ENCODE results near the gene MAN1B1. TPM values are rescaled to one million over a fixed set of nuclear protein-coding genes. Genes with fewer than 3 reads are reported as not detected.

The MAN1B1 gene
- total RNA-seq, 3 donors from 2014 or later (not counting 1 experiment from before 2014, with no cell fraction given): 75.1 to 99.4 (median 80.4) TPM

- 97% methylated on average over 17 of the region's 17 CpGs for WGBS (ENCODE audit: insufficient coverage)
- H3K4me3 ChIP-seq (ENCODE audit: low read length): no peak overlapping the region
- H3K27me3 Mint-ChIP-seq (ENCODE audit: low read depth in 2 of 2): no peaks in the 10 kb centered on the region
- H3K36me3 Mint-ChIP-seq: no peaks in the 10 kb centered on the region
- H3K4me1 ChIP-seq (ENCODE audit: control insufficient read depth, insufficient read depth, low read length): peaks cover 29% of the 10 kb centered on the region
- H3K4me3 Mint-ChIP-seq: peak overlapping the region; percentile 37
- intact Hi-C loops (cut with micrococcal nuclease): no loop called here
- no peaks in the 10 kb centered on the region for H3K9me3 ChIP-seq (ENCODE audit: control insufficient read depth, insufficient read depth, low read length)
- ATAC-seq (no peak), DNase-seq (no peak)
- peaks cover 8 to 29% of the 10 kb centered on the region in 2 donors for H3K4me1 Mint-ChIP-seq
- H3K27me3 ChIP-seq (ENCODE audit: control insufficient read depth, insufficient read depth, low read length): no peaks in the 10 kb centered on the region
- H3K36me3 ChIP-seq (ENCODE audit: control insufficient read depth, insufficient read depth, low read length): no peaks in the 10 kb centered on the region
- H3K27ac ChIP-seq (ENCODE audit: low read length): no peak overlapping the region
- TF ChIP-seq CTCF (IDR thresholded peaks at IDR 0.05): no peak
- H3K27ac Mint-ChIP-seq: no peak overlapping the region
- no peaks in the 10 kb centered on the region for H3K9me3 Mint-ChIP-seq
These were observed 18.0 kb upstream of the MAN1B1 start for GRCh38 chr9:137068539-137069507.

GRCh38 chr9:137069508-137070091 is 17.2 kb upstream of the MAN1B1 start:
- intact Hi-C loops (cut with micrococcal nuclease): no loop called here
- H3K36me3 Mint-ChIP-seq: no peaks in the 10 kb centered on the region
- H3K4me1 Mint-ChIP-seq: peaks cover 4 to 26% of the 10 kb centered on the region in 2 donors
- H3K4me3 ChIP-seq (ENCODE audit: low read length): no peak overlapping the region
- H3K27me3 Mint-ChIP-seq (ENCODE audit: low read depth in 2 of 2): no peaks in the 10 kb centered on the region
- H3K9me3 ChIP-seq (ENCODE audit: control insufficient read depth, insufficient read depth, low read length): no peaks in the 10 kb centered on the region
- 6% methylated on average over 52 of the region's 52 CpGs for WGBS (ENCODE audit: insufficient coverage)
- peaks cover 25% of the 10 kb centered on the region for H3K4me1 ChIP-seq (ENCODE audit: control insufficient read depth, insufficient read depth, low read length)
- H3K4me3 Mint-ChIP-seq: peak overlapping the region; percentile 37
- H3K9me3 Mint-ChIP-seq: no peaks in the 10 kb centered on the region
- ATAC-seq (no peak), DNase-seq (no peak)
- no peak overlapping the region for H3K27ac Mint-ChIP-seq
- no peak overlapping the region for H3K27ac ChIP-seq (ENCODE audit: low read length)
- H3K27me3 ChIP-seq (ENCODE audit: control insufficient read depth, insufficient read depth, low read length): no peaks in the 10 kb centered on the region
- no peaks in the 10 kb centered on the region for H3K36me3 ChIP-seq (ENCODE audit: control insufficient read depth, insufficient read depth, low read length)
- TF ChIP-seq CTCF (IDR thresholded peaks at IDR 0.05): no peak

GRCh38 chr9:137070201-137070905 is 16.4 kb upstream of the MAN1B1 start, which contains the start of gene SAPCD2:
SAPCD2 (minus strand) TSS chr9:137070557; CDS start chr9:137070460, 97 bp downstream.
- peak within 1 kb of the TSS; percentile 35 for H3K4me3 ChIP-seq (ENCODE audit: low read length)
- no peaks in the 10 kb centered on the region for H3K27me3 Mint-ChIP-seq (ENCODE audit: low read depth in 2 of 2)
- peak; percentile 3 for TF ChIP-seq CTCF (IDR thresholded peaks at IDR 0.05)

More at GRCh38 chr9:137070201-137070905, 16.4 kb upstream of the MAN1B1 start, which contains the start of gene SAPCD2:
- H3K4me1 ChIP-seq (ENCODE audit: control insufficient read depth, insufficient read depth, low read length): peaks cover 25% of the 10 kb centered on the region
- Mint-ChIP-seq H3K4me3 (peak within 1 kb of the TSS; percentile 82), H3K36me3 (no peaks in the 10 kb centered on the region), H3K9me3 (no peaks in the 10 kb centered on the region), H3K4me1 (peaks cover 4 to 26% of the 10 kb centered on the region in 2 donors), H3K27ac (peak within 1 kb of the TSS; percentile 64 to 81)
- no peaks in the 10 kb centered on the region for H3K27me3 ChIP-seq (ENCODE audit: control insufficient read depth, insufficient read depth, low read length)
- ATAC-seq: peak; percentile 88 to 95 (median 91)
- peak; percentile 84 to 93 for DNase-seq
- intact Hi-C loops (cut with micrococcal nuclease): no loop called here
- H3K36me3 ChIP-seq (ENCODE audit: control insufficient read depth, insufficient read depth, low read length): no peaks in the 10 kb centered on the region
- peak within 1 kb of the TSS; percentile 59 for H3K27ac ChIP-seq (ENCODE audit: low read length)
- H3K9me3 ChIP-seq (ENCODE audit: control insufficient read depth, insufficient read depth, low read length): no peaks in the 10 kb centered on the region
- under 1% methylated on average over 72 of the region's 74 CpGs for WGBS (ENCODE audit: insufficient coverage)

All from natural killer cell (primary cell).